GM19372 (cell line): ENCODE measurements around the gene PDIA2.

Experiments
- ATAC-seq: cut with Tn5 transposase; IDR thresholded peaks from one replicate; pipeline ENCODE4 v1.9.1; 2021; ENCODE audit warnings: mild to moderate bottlenecking, low read depth, moderate library complexity; ENCODE audit not compliant: unreplicated experiment

Gene PDIA2

DNA sequence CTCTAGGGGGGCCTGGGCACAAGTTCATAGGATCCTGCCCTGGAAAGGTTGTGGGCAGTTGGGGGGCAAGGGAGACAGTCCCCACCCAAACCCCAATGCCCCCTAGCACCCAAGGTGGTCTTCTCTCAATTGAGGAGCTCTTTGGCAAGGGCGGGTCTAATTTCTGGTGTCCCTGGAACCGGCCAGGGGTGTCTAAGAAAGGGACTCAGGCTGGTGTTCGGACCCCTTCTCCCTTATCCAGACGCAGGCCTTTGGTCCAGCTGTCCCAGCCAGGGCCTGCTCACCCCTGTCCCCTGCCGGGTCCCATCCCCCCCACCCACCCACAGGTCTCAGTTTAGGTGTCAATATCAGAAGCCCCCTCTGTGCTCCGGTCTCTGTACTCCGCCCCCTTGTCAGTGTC, 3.4 kb upstream of the PDIA2 start:
- ATAC-seq = no peak

DNA sequence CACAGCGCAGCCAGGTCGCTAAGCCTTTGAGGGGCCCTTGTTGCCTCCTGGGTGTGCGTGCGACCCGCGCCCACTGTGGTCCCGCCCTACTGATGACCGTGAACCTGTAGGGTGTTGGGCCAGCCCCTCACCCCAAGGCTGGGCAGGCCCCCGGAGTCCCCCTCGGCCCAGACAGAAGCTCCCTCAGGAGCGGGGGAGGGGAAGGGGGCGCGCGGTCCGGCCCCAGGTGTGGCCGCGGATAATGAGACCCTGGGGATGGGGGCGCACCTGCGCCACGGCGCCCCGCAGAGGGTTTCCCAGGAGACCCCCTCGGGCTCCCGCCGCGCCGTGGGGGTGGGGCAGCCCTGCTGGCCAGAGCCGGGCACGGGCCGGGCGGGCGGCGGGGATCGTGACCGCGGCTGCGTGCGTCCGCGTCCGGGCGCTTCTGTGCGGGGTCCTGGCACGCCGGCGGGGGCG, 2.9 kb upstream of the PDIA2 start:
- ATAC-seq = no peak

DNA sequence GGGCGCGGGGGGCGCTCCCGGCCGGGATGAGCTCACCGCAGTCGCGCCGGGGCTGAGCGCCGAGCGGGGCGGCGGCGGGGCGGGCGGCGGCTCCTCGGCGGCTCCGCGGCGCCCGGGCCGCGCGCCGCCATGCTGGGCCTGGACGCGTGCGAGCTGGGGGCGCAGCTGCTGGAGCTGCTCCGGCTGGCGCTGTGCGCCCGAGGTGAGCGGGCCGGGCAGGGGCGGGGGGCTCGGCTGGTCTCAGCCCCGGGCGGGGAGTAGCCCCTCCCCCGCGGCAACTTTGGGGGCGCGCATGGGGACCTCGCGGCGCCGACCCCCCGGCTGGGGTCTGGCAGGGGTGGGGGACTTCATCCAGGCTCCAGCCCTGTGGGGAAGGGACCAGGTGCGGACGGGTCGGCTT, 2.4 kb upstream of the PDIA2 start, which contains the start of gene ARHGDIG:
ARHGDIG (plus strand) TSS at position 40 of the 400 bp plus-strand sequence; CDS start at position 130, 90 bp downstream.
- ATAC-seq = no peak

DNA sequence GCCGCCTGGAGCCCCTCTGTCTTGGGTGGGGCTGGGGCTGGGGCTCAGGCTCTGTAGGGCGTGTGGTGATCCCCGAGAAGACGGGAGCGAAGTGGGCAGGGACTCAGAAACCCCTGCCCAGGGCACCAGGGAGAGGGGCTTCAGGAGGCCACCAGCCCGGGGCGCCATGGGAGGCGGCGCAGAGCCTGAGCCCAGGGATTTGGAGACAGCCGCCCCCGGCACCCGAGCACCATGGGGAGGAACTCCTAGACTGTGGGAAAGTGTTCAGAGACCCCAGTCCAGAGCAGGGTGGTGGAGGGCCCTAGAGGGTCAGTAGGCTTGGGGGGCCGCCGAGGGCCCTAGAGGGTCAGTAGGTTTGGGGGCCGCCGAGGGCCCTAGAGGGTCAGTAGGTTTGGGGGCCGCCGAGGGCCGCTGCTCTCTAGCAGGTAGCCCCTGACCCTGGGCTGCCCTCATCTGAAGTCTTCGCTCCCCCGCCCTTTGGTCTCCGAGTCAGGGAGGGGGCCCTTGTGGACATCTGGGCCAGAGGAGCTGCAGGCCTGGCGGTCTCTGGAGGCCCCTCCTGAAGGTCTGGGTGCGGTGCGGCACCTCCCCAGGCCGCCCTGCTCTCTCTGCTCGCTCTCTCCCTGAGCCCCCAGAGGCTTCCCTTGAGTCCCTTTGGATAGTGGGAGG, 1.8 kb upstream of the PDIA2 start:
- ATAC-seq = no peak

DNA sequence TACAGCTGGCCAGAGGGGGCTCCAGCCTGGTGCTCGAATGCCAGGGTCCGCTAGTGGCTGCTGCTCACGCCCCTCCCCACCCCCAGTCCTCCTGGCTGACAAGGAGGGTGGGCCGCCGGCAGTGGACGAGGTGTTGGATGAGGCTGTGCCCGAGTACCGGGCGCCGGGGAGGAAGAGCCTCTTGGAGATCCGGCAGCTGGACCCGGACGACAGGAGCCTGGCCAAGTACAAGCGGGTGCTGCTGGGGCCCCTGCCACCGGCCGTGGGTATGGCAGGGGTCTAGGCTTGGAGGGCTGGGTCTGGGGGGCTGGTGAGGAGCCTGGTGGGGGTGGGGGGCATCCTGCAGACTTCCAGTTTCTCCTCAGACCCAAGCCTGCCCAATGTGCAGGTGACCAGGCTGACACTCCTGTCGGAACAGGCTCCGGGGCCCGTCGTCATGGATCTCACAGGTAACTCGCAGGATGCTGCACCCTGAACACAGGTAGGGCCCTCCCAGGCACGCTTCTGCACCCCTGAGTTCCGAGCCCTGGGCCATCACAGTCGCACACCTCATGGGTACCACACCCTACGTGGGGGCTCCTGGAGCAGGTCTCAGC, 1.2 kb upstream of the PDIA2 start:
- no peak for ATAC-seq

GRCh38 chr16:282491-282890, 473 bp upstream of the PDIA2 start:
- ATAC-seq = no peak

DNA sequence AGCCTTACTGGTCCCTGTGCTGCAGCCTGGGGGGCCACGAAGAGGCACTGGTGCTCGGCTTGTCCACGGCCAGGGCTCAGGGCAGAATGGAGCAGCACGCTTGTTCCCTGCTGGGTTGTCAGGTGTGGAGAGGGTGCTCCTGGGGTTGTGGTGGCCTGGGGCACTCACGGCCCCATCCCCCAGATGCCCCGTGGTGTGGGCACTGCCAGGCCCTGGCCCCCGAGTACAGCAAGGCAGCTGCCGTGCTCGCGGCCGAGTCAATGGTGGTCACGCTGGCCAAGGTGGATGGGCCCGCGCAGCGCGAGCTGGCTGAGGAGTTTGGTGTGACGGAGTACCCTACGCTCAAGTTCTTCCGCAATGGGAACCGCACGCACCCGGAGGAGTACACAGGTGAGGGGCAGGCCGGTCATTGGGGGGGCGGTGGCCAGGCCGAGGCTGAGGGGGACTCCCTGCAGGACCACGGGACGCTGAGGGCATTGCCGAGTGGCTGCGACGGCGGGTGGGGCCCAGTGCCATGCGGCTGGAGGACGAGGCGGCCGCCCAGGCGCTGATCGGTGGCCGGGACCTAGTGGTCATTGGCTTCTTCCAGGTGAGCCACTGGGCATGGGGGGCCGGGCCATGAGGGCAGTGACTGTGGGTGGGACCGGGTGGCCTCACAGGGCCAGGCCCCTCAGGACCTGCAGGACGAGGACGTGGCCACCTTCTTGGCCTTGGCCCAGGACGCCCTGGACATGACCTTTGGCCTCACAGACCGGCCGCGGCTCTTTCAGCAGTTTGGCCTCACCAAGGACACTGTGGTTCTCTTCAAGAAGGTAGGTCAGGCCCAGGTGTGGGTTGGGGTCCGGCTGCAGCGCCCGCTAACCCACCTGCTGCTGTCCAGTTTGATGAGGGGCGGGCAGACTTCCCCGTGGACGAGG, 1.5 kb downstream of the PDIA2 start:
- no peak for ATAC-seq

GRCh38 chr16:285146-286055, 2.4 kb downstream of the PDIA2 start:
- ATAC-seq = no peak

DNA sequence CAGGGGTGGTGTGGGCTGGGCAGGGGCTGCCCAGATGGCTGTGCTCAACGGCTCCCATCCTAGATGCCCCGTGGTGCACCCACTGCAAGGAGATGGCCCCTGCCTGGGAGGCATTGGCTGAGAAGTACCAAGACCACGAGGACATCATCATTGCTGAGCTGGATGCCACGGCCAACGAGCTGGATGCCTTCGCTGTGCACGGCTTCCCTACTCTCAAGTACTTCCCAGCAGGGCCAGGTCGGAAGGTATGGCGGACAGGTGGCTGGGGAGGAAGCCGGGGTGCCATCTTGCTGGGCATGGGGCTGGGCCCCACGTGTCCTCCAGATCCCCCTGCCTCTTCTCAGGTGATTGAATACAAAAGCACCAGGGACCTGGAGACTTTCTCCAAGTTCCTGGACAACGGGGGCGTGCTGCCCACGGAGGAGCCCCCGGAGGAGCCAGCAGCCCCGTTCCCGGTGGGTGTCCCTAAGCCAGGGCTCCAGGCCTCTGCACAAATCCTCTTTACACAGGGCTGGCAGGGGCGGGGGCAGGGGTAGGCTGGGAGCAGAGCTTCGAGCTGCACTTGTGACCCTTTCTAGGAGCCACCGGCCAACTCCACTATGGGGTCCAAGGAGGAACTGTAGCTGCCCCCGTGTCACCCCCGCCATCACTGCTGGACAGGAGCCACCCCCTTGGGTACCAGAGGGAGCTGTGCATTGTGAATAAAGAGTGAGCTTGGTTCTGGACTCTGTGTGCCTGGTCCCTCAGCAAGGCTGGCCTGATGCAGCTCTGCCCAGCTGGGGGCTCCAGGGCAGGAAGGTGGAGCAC, 3.7 kb downstream of the PDIA2 start:
- no peak for ATAC-seq

DNA sequence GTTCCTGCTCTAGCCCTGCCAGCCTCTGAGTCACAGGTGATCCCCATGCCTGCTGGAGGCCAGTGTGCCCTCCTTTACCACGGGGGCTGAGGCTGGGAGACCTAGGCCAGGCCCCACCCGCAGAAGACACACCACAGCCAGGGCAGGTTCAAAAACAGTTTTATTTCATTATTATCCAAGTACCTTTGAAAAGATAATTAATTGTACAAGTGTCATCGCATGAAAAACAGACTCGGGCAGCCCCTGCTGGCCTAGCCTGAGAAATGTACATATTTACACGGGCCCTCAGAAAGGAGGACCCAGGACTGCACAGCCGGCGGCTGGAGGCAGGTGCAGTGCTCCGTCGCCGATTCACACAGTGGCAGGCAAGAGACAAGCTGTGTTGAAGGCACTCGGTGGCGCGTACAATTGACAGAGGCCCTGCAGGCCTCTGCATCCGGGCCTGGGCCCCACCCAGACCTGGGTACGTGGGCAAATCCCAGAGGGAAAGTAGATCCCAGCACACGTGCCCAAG, 4.4 kb downstream of the PDIA2 start:
- ATAC-seq = no peak

DNA sequence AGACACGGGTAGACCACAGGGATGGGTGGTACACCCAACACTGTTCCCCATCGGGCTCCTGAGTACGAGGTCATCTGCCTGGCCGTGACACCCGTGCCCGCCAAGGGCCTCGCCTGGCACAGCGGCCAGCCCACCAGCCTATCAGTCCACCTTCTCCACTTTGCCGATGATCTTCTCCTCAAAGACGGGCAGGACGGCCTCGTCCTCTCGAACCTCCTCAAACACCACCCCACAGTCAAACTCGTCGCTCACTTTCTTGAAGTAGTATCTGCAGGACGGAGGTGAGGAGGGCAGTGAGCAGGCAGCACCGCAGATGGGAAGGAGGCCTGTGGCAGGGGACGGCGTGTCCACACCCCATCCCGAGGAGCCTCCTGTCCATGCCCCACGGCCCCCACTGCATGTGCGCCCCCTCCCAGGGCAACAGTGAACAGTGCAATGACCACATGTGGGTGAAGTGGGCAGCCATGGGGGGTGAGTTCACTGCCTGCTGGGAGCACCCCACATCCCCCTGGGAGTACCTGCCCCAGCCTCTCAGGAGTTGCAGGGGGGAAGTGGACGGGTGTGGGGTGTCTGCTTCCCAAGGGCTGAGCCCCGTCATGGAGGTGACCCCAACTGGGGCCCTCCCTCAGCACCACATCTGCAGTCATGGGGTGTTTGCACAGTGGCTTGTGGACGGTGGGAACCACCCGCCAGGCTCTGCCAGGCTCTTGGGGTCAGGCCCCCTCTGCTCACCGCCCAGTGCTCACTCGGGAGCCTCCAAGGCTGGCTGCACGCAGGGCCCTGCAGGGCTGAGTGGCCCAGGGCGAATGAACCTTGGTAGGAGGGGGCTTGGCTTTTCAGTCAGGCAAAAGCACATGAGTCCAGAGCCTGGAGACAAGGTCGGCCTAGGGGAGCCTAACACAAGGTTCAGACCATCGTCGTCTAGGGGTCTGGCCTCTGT, 5.3 kb downstream of the PDIA2 start:
- no peak for ATAC-seq

GRCh38 chr16:289395-289997, 6.5 kb downstream of the PDIA2 start:
- ATAC-seq = no peak

- no peak for ATAC-seq
Measured at GRCh38 chr16:290015-290680, 7.2 kb downstream of the PDIA2 start.

- no peak for ATAC-seq
Measured at GRCh38 chr16:290681-291405, 7.9 kb downstream of the PDIA2 start.

- no peak for ATAC-seq
Measured at GRCh38 chr16:291539-291938, 8.6 kb downstream of the PDIA2 start.

DNA sequence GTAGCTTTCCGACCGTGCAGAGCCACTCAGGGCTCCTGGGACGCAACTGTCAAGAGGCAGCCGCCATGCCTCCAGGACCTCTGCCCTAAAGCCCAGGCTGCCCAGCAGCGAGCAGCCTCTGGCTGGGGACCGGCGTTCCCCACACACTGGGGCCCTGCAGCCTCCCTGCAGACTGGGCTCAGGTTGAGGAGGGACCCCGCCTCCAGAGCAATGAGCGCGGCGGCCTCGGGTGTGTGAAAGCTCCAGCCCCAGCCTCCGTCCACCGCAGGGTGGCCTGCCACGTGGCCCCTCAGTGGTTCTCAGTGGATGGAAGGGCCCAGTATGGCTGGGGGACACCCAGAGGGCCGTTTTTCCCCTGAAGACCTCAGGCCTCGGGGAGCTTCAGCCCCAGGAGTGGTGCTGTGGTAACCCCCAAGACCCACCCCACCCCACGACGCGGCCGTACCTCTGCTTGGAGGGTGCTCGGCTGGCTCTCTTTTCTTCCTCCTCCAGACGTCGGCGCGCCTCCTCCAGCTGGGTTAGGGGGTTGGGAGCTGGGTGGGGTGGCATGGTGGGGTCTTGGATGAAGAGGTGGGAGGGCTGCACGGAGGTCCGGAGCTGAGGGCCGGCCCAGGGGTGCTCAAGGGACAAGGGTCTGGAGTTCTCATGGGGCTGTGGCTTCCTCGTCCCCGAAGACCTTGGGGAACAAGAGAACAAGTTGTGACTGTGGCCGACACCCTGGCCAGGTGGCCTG, 10.2 kb downstream of the PDIA2 start:
- no peak for ATAC-seq
